Fibroblast of lung (primary cell): Measurements from ENCODE around the gene EIF4E.

ENCODE experiments used
- CTCF ChIP-seq, 2 donors: IDR thresholded peaks in 1 of 2; conservative IDR thresholded peaks in 1 of 2; 1 replicate in 1 of 2; 2 replicates in 1 of 2; pipeline ENCODE4 v1.5.1; 2011 to 2012; ENCODE audit warnings: low read length in 2 of 2, control low read depth in 1 of 2, inconsistent platforms in 1 of 2, low read depth in 1 of 2, mild to moderate bottlenecking in 1 of 2
- EZH2 ChIP-seq: IDR thresholded peaks from 2 replicates; pipeline ENCODE4 v1.5.1; 2012; ENCODE audit warnings: low read length, control low read depth, mild to moderate bottlenecking; ENCODE audit errors: missing control alignments

GRCh38 chr4:98909646-98910401 lies 19.1 kb downstream of the EIF4E start:
- TF ChIP-seq CTCF (conservative IDR thresholded peaks at IDR 0.05 in 1 of 2, IDR thresholded peaks at IDR 0.05 in 1 of 2; ENCODE audit: low read depth in 1 of 2, low read length in 2 of 2) (no peak), EZH2 (no peak)
